ENCODE measurements around the gene FBXO46.
"Not testable (repeated sequence)": the region's sequence is repeated elsewhere in the genome, so short reads cannot be mapped to it uniquely, and the experiment has no call there.

Gene FBXO46

DNA sequence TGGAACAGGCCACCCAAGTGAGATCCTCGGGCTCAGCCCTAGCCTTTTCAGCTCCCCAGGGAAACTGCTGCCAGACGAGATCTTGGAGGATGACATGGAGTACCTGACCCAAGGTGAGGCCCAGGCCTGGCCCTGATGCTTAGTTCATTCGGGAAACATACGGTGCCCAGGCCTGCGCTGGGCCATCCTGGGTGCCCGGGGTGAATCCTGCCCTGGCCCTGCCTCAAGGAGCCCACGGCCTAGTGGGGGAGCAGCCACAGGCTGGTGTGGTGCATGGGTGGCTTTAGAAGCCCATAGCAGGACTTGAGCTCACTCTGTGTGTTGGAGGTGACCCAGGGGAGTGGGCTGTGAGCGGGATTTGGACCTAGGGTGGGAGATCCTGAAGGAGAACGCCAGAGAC, 28.2 kb upstream of the FBXO46 start:
- H3K4me3 ChIP-seq (replicated peaks in 1 of 2; ENCODE audit: low read depth in 2 of 2, low read length in 2 of 2), result no peak overlapping the region
- no peak for DNase-seq (ENCODE audit: low read depth in 2 of 2)
- TF ChIP-seq, protein P1, sequence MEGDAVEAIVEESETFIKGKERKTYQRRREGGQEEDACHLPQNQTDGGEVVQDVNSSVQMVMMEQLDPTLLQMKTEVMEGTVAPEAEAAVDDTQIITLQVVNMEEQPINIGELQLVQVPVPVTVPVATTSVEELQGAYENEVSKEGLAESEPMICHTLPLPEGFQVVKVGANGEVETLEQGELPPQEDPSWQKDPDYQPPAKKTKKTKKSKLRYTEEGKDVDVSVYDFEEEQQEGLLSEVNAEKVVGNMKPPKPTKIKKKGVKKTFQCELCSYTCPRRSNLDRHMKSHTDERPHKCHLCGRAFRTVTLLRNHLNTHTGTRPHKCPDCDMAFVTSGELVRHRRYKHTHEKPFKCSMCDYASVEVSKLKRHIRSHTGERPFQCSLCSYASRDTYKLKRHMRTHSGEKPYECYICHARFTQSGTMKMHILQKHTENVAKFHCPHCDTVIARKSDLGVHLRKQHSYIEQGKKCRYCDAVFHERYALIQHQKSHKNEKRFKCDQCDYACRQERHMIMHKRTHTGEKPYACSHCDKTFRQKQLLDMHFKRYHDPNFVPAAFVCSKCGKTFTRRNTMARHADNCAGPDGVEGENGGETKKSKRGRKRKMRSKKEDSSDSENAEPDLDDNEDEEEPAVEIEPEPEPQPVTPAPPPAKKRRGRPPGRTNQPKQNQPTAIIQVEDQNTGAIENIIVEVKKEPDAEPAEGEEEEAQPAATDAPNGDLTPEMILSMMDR (IDR thresholded peaks at IDR 0.05; ENCODE audit: low read depth, low read length), result no peak

DNA sequence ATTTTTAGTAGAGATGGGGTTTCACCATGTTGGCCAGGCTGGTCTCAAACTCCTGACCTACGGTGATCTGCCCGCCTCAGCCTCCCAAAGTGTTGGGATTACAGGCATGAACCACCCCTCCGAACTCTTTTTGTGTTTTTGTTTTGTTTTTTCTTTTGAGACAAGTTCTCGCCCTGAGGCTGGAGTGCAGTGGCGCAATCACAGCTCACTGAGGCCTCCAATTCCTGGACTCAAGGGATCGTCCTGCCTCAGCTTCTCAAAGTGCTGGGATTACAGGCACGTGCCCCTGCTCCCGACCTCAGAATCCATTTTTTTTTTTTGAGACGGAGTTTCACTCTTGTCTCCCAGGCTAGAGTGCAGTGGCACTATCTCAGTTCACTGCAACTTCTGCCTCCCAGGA, 27.0 kb upstream of the FBXO46 start:
- TF ChIP-seq, protein P1 (IDR thresholded peaks at IDR 0.05; ENCODE audit: low read depth, low read length), result no peak
- no peak for DNase-seq (ENCODE audit: low read depth in 2 of 2)
- H3K4me3 ChIP-seq (replicated peaks in 1 of 2; ENCODE audit: low read depth in 2 of 2, low read length in 2 of 2), result no peak overlapping the region

- TF ChIP-seq, protein P1 (IDR thresholded peaks at IDR 0.05; ENCODE audit: low read depth, low read length), result no peak
- DNase-seq (ENCODE audit: low read depth in 2 of 2), result no peak
Measured at GRCh38 chr19:45754323-45754722, 23.6 kb upstream of the FBXO46 start.

GRCh38 chr19:45753548-45753947, 22.9 kb upstream of the FBXO46 start:
- DNase-seq (ENCODE audit: low read depth in 2 of 2), result no peak
- TF ChIP-seq, protein P1 (IDR thresholded peaks at IDR 0.05; ENCODE audit: low read depth, low read length), result no peak
- H3K4me3 ChIP-seq (replicated peaks in 1 of 2; ENCODE audit: low read depth in 2 of 2, low read length in 2 of 2), result no peak overlapping the region

More at GRCh38 chr19:45754323-45754722, 23.6 kb upstream of the FBXO46 start:
- no peak overlapping the region for H3K4me3 ChIP-seq (replicated peaks in 1 of 2; ENCODE audit: low read depth in 2 of 2, low read length in 2 of 2)

DNA sequence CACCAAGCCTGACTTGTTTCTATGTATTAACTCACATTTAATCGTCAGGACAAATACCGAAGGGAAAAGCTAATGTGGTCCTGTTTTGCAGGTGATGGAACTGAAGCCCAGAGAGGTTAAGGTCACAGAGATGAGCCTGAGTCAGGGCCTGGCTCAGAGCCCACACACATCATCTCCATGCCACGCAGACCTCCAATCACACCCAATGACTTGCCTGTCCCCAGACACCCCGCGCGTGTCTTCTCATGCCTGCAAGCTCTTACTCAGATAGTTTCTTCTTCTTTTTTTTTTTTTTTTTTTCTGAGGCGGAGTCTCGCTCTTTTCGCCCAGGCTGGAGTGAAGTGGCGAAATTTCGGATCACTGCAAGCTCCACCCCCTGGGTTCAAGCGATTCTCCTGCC, 21.9 kb upstream of the FBXO46 start:
- H3K4me3 ChIP-seq (replicated peaks in 1 of 2; ENCODE audit: low read depth in 2 of 2, low read length in 2 of 2), result no peak overlapping the region
- TF ChIP-seq, protein P1 (IDR thresholded peaks at IDR 0.05; ENCODE audit: low read depth, low read length), result no peak
- DNase-seq (ENCODE audit: low read depth in 2 of 2), result peak in 1 of 2 donors; percentile 76

DNA sequence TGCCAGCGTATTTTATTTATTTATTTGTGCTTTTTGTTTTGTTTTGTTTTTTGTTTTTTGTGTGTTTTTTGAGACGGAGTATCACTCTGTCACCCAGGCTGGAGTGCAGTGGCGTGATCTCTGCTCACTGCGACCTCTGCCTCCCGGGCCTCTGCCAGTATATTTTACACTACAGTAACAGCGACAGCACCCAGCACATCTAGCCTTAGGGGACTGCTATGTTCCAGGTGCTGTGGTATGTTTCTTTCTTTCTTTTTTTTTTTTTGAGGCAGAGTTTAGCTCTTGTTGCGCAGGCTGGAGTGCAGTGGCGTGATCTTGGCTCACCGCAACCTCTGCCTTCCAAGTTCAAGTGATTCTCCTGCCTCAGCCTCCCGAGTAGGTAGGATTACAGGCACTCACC, 20.8 kb upstream of the FBXO46 start:
- not testable (repeated sequence) for H3K4me3 ChIP-seq (replicated peaks in 1 of 2; ENCODE audit: low read depth in 2 of 2, low read length in 2 of 2); DNase-seq (ENCODE audit: low read depth in 2 of 2)

GRCh38 chr19:45747513-45747912, 16.8 kb upstream of the FBXO46 start:
- DNase-seq (ENCODE audit: low read depth in 2 of 2), result no peak
- no peak overlapping the region for H3K4me3 ChIP-seq (replicated peaks in 1 of 2; ENCODE audit: low read depth in 2 of 2, low read length in 2 of 2)
- TF ChIP-seq, protein P1 (IDR thresholded peaks at IDR 0.05; ENCODE audit: low read depth, low read length), result no peak
